GM18909 (cell line): ENCODE results near the gene UQCRQ.
A peak's percentile ranks its signal among the peaks of the same experiment; 100 is the strongest.

Experiments used
- ATAC-seq: cut with Tn5 transposase; IDR thresholded peaks from one replicate; pipeline ENCODE4 v1.9.1; 2021; ENCODE audit warnings: mild to moderate bottlenecking; ENCODE audit not compliant: unreplicated experiment, poor library complexity

The UQCRQ gene

GRCh38 chr5:132866342-132867045 lies at the start of gene UQCRQ, which contains the start of gene GDF9:
Gene UQCRQ, plus strand, starts transcription at chr5:132866642. Its CDS starts 240 bp downstream, at chr5:132866882.
Gene GDF9, minus strand, starts transcription at chr5:132866469. Its CDS starts 1,936 bp downstream, at chr5:132864533.
- peak; percentile 99 for ATAC-seq

GRCh38 chr5:132817011-132817410 lies 49.4 kb upstream of the UQCRQ start:
- ATAC-seq = no peak

- no peak for ATAC-seq
Observed at GRCh38 chr5:132819468-132819867, 47.0 kb upstream of the UQCRQ start.

- peak; percentile 76 for ATAC-seq
Observed at GRCh38 chr5:132820162-132820754, 46.2 kb upstream of the UQCRQ start.

- no peak for ATAC-seq
Observed at GRCh38 chr5:132821350-132821749, 45.1 kb upstream of the UQCRQ start.

GRCh38 chr5:132821791-132822190 lies 44.7 kb upstream of the UQCRQ start:
- ATAC-seq = no peak

- no peak for ATAC-seq
Observed at GRCh38 chr5:132822650-132823480, 43.6 kb upstream of the UQCRQ start.

- ATAC-seq = no peak
Observed at GRCh38 chr5:132823481-132824050, 42.9 kb upstream of the UQCRQ start.

GRCh38 chr5:132824426-132824825 lies 42.0 kb upstream of the UQCRQ start:
- no peak for ATAC-seq

- ATAC-seq = no peak
Observed at GRCh38 chr5:132825033-132825833, 41.2 kb upstream of the UQCRQ start.

- ATAC-seq = no peak
Observed at GRCh38 chr5:132825834-132826391, 40.5 kb upstream of the UQCRQ start.

- ATAC-seq = no peak
Observed at GRCh38 chr5:132826424-132827082, 39.9 kb upstream of the UQCRQ start.

- ATAC-seq = no peak
Observed at GRCh38 chr5:132827943-132828673, 38.3 kb upstream of the UQCRQ start.

- no peak for ATAC-seq
Observed at GRCh38 chr5:132828846-132829494, 37.5 kb upstream of the UQCRQ start.

GRCh38 chr5:132829742-132830435 lies 36.6 kb upstream of the UQCRQ start:
- peak; percentile 82 for ATAC-seq

- peak; percentile 71 for ATAC-seq
Observed at GRCh38 chr5:132830436-132831094, 35.9 kb upstream of the UQCRQ start, which contains the start of gene SHROOM1. Gene SHROOM1, minus strand, starts transcription at chr5:132830647. Its CDS starts 4,507 bp downstream, at chr5:132826140.
